NCI-H226 (cell line): ENCODE data around the gene MBD6.

Experiments used
- DNase-seq: peaks from one replicate; pipeline ENCODE4 v3.0.0-alpha.2; 2015

Gene MBD6

GRCh38 chr12:57533108-57533507 is 10.5 kb downstream of the MBD6 start:
- DNase-seq = no peak

GRCh38 chr12:57534250-57534649 is 11.6 kb downstream of the MBD6 start:
- no peak for DNase-seq

GRCh38 chr12:57534991-57535543 is 12.4 kb downstream of the MBD6 start:
- DNase-seq = no peak

- DNase-seq = no peak
These were observed 13.4 kb downstream of the MBD6 start for GRCh38 chr12:57535764-57536596.

DNA sequence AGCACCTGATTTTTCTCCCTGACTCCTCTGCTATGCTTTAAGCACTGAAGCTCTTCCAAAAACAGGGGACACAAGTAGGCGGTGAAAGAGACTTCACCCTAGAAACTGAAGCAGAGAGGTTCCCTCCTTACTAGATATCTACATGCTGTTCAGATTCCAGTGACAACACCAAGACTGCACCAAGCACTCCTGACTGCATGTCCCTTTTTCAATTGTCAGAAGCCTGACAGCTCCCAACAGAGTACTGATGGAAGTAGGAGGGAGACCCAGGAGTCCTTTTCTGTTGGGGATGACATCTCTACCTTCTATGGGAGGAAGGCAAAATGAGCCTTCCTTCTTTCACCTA is 13.9 kb downstream of the MBD6 start:
- DNase-seq = no peak

DNA sequence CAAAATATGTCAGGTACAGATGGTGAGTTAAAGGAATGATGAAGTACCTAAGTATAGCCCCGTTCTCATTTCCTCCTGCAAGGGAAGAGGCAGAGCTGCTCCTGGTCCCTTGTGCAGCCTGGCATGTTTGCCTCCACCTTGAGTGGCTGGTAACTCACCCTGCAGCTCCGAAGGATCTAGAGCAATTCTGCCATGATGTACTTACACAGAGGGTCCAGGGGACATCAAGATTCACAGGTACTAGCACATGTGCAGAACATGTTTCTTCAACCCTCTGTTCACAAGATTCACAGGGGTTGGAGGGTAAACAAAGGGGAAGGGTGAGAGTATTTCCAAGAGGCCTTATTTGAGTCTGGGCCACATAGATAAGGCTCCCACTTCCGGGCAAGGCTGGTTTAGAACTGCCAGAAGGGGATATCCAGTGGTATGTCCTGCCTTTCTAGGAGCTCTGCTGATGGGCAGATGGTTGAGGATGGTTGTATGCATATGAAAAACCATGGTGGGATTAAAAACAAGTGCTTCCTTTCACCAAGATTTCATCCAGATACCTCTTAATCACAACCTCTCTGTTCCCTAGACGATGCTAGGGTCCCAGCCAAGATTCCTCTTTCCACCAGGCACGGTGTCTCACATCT is 16.6 kb downstream of the MBD6 start:
- DNase-seq = no peak

GRCh38 chr12:57541001-57541400 is 18.4 kb downstream of the MBD6 start:
- DNase-seq = no peak

GRCh38 chr12:57541717-57542116 is 19.1 kb downstream of the MBD6 start:
- no peak for DNase-seq

DNA sequence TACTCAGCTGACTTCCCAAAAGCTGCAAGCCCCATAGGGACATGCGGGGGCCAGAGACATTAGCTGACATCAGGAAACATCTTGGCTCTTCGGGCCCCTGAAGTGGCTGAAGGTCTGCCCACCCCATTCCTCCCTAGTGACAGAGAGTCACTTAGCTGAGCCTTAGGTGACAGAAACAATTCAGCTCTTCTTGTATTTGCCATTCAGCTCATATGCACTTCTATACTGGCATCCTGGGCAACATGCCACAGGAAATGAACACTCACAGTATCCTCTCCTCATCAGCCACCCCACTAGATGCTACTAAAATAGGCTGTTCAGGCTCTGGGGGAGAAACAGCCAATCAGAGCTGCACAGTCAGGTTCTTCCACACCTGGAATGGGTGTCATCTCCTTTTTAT is 21.0 kb downstream of the MBD6 start:
- DNase-seq = peak; percentile 33

- no peak for DNase-seq
These were observed 23.3 kb downstream of the MBD6 start for GRCh38 chr12:57545809-57546437.

DNA sequence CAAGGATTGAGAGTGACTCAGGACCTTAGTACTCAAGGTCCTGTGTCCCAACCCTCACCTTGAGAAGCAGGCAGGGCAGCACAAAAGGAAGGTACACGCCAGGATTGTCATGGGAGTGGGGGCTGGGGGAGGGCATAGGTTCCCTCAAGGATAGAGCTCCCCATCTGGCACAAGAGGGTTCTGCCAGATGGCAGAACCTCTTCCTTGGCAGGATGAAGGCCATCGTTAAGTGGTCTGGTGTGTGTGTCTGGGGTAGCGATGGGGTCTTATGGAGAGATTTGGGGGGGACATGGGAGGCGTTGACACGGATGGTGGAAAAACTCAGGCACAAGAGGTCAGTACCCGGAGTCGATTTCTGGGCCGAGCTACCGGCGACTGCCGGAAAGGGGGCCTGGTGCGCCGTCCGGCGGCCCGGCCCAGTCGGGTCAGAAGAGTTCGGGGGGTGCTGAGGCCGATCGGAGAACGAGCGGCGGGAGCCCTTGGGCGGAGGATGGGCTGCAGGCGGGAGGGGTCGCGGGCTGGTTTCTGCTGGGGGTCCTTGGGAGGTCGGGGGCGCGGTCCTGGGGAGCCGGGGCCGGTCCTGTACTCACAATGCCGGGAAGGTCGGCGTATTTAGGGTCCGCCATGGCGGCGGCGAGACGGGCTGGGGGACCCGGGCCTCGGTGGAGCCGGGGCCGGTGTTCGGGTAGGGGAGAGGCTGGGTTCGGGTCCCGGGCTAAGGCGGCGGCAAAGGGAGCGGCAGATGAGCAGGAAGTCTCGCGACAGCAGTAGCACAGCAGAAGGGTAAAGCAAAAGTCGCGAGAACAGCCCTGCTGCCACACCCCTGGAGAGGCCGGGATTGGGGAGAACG is 24.0 kb downstream of the MBD6 start, which contains the start of gene DCTN2:
Gene DCTN2 (minus strand): TSS at position 755 of the 850 bp plus-strand sequence. CDS start 129 bp downstream, at position 626.
- peak; percentile 99 for DNase-seq

- DNase-seq = no peak
These were observed 24.8 kb downstream of the MBD6 start for GRCh38 chr12:57547288-57548012.

DNA sequence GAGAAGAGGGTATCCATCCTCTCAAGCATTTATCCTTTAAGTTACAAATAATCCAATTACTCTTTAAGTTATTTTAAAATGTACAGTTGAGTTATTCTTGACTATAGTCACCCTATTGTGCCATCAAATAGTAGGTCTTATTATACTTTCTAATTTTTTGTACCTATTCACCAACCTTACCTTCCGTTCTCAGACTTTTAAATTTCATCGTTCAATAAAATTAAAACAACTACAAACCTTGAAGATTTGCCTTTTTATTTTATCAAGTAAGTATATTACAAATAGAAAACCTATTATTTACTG is 25.3 kb downstream of the MBD6 start:
- DNase-seq = no peak

- no peak for DNase-seq
These were observed 25.9 kb downstream of the MBD6 start for GRCh38 chr12:57548488-57548887.

- no peak for DNase-seq
These were observed 26.7 kb downstream of the MBD6 start for GRCh38 chr12:57549203-57549908.

- DNase-seq = no peak
These were observed 27.5 kb downstream of the MBD6 start, which contains the start of gene KIF5A for GRCh38 chr12:57549909-57550640. Gene KIF5A (plus strand): TSS chr12:57550044. CDS start chr12:57550272, 228 bp downstream.

GRCh38 chr12:57550641-57551549 is 28.3 kb downstream of the MBD6 start:
- DNase-seq = no peak

DNA sequence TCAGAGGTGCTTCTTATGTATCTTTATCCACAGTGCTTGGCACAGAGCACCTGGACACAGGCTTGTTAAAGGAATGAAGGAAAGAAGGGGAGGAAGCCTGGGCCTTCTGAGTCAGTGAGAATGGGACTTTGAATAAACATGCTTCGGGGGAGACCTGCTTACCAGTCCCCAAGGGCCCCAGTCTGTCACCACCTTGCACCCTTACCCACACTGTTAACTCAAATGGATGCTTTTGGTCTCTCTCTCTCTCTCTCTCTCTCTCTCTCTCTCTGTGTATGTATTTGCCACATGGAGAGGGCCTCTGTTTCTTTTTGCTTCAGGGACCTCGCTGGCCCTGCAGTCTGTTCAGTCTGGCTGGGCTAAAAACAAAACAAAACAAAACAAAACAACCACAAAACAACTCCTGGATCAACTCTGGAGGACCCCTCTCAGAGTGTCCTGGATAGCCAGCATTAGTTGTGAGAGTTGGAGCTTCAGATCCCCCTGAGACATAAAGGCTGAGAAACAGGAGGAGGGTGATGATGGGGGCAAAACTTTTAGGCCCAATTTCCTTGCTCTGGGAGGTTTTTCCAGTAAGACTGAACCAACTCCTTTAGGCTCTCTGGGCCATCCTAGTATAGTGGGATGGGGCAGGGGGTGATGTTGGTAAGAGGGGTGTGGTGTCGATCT is 29.1 kb downstream of the MBD6 start:
- no peak for DNase-seq

DNA sequence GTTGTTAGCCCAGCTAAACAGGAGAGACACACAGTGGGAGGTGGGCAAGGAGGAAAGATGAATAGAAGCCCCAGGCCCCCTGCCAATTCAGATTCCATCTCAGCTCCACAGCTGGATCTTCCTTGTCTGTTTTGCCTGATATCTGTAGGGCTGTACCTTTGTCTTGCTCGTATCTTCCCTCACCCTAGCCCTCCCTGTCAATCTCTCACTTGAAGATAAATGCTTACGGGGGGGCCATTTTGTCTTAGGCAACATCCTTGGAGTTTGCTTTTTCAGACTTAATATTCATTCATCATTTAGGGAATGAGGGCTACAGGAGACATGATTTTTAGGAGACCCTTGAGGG is 29.7 kb downstream of the MBD6 start:
- DNase-seq = no peak
